ENCODE measurements around the gene LRRN4CL. TPM values are rescaled to one million over a fixed set of nuclear protein-coding genes. Genes with fewer than 3 reads are reported as not detected.
A peak's percentile ranks its signal among the peaks of the same experiment; 100 is the strongest.

The LRRN4CL gene
- total RNA-seq, 3 donors from 2014 or later = 9.8 to 15.1 (median 13.6) TPM

DNA sequence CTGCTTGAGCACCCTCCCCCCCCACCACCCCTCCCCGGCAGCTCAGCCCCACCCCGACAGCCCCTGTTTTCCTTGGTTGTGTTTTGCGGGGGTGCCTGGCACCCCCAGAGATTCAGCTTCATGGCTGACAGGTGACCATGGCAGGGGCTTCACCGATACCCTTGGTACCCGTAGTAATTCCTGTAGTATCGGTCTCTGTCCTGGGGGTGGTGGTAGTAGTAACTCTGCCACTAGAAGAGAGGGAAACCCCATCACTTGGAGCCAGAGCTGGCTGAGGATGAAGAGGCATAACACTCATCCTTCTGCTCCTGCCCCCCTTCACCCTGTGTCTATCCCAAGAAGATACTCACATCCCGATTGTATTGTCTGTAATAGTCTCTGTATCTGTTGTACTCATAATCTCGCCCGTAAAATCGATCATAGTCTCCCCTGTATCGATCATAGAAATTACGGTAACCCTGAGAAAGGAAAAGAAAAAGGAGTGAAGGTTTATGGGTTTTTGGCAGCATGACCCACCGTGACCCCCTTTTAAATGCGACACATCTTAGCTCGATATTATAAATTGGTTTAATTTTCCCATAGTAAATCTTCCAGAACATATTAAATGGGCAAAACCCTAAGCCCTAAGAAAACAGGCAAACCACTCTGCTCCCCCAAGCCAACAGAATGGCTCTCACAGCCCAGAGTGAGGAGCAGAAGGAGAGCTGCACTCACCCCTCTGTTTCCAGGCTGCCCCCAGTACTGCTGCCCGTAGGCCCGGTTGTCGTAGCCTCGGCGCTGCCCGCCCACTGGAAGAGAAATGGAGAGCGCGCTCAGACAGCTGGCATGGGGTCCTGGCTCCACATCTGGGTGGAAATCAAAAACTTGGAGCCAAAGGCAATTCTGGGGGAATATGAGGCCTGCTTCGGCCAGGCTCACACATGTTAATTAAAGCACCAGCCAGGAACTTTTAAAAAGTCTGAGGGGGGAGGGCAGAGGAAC, 26.1 kb upstream of the LRRN4CL start:
- Histone ChIP-seq H3K36me3 (no peaks in the 10 kb centered on the region), H3K27ac (peak overlapping the region; percentile 28 to 54), H3K4me3 (no peak overlapping the region), H3K27me3 (no peaks in the 10 kb centered on the region), H3K9me3 (no peaks in the 10 kb centered on the region), H3K4me1 (peaks cover 0 to 9% of the 10 kb centered on the region in 2 donors)
- intact Hi-C loops (cut with DNase I; ENCODE audit: low total_unique reads) = no loop called here
- no peak for DNase-seq (ENCODE audit: low spot score in 2 of 2)
- no peak for TF ChIP-seq POLR2A (IDR thresholded peaks at IDR 0.05)
- no peak for TF ChIP-seq POLR2AphosphoS5 (IDR thresholded peaks at IDR 0.05)
- TF ChIP-seq, protein P1, sequence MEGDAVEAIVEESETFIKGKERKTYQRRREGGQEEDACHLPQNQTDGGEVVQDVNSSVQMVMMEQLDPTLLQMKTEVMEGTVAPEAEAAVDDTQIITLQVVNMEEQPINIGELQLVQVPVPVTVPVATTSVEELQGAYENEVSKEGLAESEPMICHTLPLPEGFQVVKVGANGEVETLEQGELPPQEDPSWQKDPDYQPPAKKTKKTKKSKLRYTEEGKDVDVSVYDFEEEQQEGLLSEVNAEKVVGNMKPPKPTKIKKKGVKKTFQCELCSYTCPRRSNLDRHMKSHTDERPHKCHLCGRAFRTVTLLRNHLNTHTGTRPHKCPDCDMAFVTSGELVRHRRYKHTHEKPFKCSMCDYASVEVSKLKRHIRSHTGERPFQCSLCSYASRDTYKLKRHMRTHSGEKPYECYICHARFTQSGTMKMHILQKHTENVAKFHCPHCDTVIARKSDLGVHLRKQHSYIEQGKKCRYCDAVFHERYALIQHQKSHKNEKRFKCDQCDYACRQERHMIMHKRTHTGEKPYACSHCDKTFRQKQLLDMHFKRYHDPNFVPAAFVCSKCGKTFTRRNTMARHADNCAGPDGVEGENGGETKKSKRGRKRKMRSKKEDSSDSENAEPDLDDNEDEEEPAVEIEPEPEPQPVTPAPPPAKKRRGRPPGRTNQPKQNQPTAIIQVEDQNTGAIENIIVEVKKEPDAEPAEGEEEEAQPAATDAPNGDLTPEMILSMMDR (IDR thresholded peaks at IDR 0.05) = no peak

DNA sequence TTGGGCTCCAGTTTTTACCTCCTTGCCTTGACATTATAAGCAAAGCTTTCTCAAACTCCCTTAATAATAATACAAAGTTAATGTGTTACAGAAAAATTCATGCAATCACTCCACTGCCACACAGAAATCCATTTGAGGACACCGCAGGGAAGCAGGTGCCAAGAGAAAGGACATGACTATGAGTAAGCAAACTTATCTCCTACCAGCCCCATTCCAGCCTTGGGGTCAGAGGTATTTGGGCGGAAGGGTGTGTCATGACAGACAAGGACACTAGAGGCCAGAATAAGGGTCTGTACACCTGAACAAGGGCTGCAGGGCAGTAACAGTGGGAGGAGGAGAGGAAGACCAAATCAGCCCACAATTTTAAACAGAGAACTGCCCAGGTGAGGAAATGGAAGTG, 24.0 kb upstream of the LRRN4CL start:
- no peak overlapping the region for H3K4me3 ChIP-seq
- H3K36me3 ChIP-seq = no peaks in the 10 kb centered on the region
- H3K27me3 ChIP-seq = no peaks in the 10 kb centered on the region
- intact Hi-C loops (cut with DNase I; ENCODE audit: low total_unique reads) = no loop called here
- H3K9me3 ChIP-seq = no peaks in the 10 kb centered on the region
- TF ChIP-seq POLR2AphosphoS5 (IDR thresholded peaks at IDR 0.05) = no peak
- DNase-seq (ENCODE audit: low spot score in 2 of 2) = no peak
- peaks cover 0 to 14% of the 10 kb centered on the region in 2 donors for H3K4me1 ChIP-seq
- peak overlapping the region in 1 of 2 donors; percentile 4 for H3K27ac ChIP-seq

DNA sequence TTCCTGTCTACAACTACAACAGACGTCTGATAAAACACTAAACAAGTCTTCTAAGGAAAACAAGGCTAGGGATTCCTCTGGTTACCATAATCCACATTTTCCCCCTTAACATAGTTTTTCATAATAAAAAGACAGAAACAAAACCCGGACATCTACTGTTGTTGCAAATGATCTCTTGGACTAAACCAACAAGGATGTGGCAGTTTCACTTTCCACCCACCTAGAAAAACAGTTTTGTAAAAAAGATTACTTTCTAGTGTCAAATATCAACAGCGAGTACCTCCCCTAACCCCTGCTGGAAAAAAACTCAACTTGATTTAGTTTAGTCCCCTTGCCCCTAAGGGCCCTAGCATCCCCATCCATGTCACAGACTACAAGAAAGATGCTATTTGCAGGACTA, 23.5 kb upstream of the LRRN4CL start:
- Histone ChIP-seq H3K4me1 (peaks cover 0 to 16% of the 10 kb centered on the region in 2 donors), H3K36me3 (no peaks in the 10 kb centered on the region)
- intact Hi-C loops (cut with DNase I; ENCODE audit: low total_unique reads) = no loop called here

DNA sequence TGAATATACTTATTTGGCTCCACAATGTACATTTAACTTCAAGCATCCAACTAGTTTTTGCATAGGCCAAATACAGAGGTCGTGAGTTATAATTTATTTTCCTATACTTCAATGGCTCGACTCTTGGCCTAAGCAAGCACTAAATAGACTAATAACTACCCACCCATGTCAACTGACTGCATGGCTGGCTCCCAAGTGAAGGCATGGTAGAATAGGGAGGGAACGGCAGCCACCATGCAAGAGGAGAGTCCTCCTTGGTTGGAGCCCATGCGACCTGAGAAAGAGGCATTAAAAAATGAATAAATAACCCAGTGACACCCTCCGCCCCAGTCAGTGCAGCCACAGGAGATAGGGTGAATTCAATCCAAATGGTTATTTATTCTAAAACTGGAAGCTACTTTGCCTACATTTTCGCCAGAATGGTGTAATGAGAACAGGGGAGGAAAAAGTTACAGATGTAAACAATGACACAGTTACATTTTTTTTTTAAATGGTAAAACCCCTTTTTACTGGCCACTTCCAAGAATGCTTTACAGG, 23.0 kb upstream of the LRRN4CL start:
- no peak overlapping the region for H3K27ac ChIP-seq

More for the DNA sequence above, 23.5 kb upstream of the LRRN4CL start:
- no peak overlapping the region for H3K27ac ChIP-seq
- H3K27me3 ChIP-seq = no peaks in the 10 kb centered on the region
- H3K9me3 ChIP-seq = no peaks in the 10 kb centered on the region
- H3K4me3 ChIP-seq = no peak overlapping the region
- TF ChIP-seq, protein P1 (IDR thresholded peaks at IDR 0.05) = no peak
- no peak for TF ChIP-seq POLR2A (IDR thresholded peaks at IDR 0.05)
- no peak for TF ChIP-seq POLR2AphosphoS5 (IDR thresholded peaks at IDR 0.05)
- DNase-seq (ENCODE audit: low spot score in 2 of 2) = no peak

DNA sequence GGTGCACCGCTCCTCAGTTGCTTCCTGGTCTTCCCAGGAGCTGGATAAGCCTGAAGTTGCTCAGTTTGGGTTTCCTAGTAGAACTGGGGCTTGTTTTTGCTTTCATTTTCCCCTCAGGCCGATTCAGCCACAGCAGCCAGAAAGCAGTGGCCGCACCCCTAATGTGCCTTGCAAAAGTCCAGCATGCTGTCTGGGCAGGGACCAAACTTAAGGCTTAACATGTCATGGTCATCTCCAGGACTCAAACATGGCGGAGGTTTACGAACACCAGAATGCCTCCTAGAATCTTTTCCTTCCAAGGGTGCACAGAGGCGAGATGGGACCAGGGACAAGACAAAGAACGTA, 20.6 kb upstream of the LRRN4CL start:
- Histone ChIP-seq H3K4me1 (peaks cover 3 to 16% of the 10 kb centered on the region in 2 donors), H3K36me3 (no peaks in the 10 kb centered on the region), H3K27ac (peak overlapping the region; percentile 96), H3K4me3 (peak overlapping the region; percentile 62 to 85 (median 69)), H3K9me3 (no peaks in the 10 kb centered on the region), H3K27me3 (no peaks in the 10 kb centered on the region)
- no peak for TF ChIP-seq POLR2A (IDR thresholded peaks at IDR 0.05)
- TF ChIP-seq, protein P1 (IDR thresholded peaks at IDR 0.05) = no peak
- TF ChIP-seq POLR2AphosphoS5 (IDR thresholded peaks at IDR 0.05) = no peak
- DNase-seq (ENCODE audit: low spot score in 2 of 2) = no peak
- intact Hi-C loops (cut with DNase I; ENCODE audit: low total_unique reads) = no loop called here

More for the DNA sequence above, 23.0 kb upstream of the LRRN4CL start:
- H3K4me3 ChIP-seq = no peak overlapping the region
- intact Hi-C loops (cut with DNase I; ENCODE audit: low total_unique reads) = no loop called here
- H3K27me3 ChIP-seq = no peaks in the 10 kb centered on the region
- TF ChIP-seq POLR2AphosphoS5 (IDR thresholded peaks at IDR 0.05) (no peak), POLR2A (IDR thresholded peaks at IDR 0.05) (no peak)
- TF ChIP-seq, protein P1 (IDR thresholded peaks at IDR 0.05) = no peak
- H3K9me3 ChIP-seq = no peaks in the 10 kb centered on the region
- H3K4me1 ChIP-seq = peaks cover 0 to 16% of the 10 kb centered on the region in 2 donors
- H3K36me3 ChIP-seq = no peaks in the 10 kb centered on the region
- DNase-seq (ENCODE audit: low spot score in 2 of 2) = no peak

Data from breast epithelium (tissue), 4 donors.